GM10847 (cell line): ENCODE data around the gene VCX3B.
"Not testable (repeated sequence)": the region's sequence is repeated elsewhere in the genome, so short reads cannot be mapped to it uniquely, and the experiment has no call there.

Experiments used
- POLR2A ChIP-seq: IDR thresholded peaks from 2 replicates; pipeline ENCODE4 v1.6.1; 2011; ENCODE audit not compliant: insufficient read length; ENCODE audit errors: extremely low read depth

Gene VCX3B

DNA sequence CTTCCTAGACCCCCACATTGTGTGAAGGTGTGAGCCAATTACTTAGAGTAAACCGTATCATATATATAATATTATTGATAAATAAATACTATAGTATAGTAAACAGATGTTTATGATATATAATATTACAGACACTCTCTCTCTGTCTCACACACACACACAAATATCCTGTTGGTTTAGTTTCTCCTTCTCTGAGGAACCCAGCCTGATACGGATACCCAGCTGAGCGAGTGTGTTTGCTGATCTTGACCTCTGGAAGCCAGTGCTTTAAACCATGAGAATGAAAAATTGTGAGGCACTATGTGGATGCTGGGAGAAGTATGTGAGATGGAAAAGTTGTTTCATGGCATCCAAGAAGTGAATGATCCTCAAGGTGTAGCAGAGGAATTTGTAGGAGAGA, at the start of gene VCX3B:
VCX3B (plus strand) TSS at position 301 of the 400 bp plus-strand sequence. CDS start 621 bp downstream, outside the sequence.
- TF ChIP-seq POLR2A: not testable (repeated sequence)

- no peak for TF ChIP-seq POLR2A
Measured at GRCh38 chrX:8418301-8418700, 46.3 kb upstream of the VCX3B start.

DNA sequence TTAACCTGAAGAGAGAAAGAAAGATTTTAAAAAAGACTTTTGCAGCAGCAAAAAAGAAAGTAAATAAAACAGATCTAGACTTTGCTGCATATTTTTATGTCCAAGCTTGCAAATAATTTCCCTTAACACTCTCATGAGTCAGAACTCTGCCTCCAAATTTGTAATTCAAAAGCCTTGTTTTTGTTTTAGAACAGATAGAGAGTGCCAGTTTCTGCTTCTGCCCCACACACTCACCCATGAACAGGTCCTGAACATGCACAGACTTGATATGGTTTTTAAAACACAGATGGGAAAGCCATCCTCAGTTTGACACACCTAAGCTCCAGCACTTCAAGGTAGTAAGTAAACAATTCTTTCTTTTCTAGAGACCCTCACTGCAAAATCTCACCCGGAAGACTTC, 39.7 kb upstream of the VCX3B start:
- no peak for TF ChIP-seq POLR2A

GRCh38 chrX:8429692-8430249, 34.9 kb upstream of the VCX3B start:
- no peak for TF ChIP-seq POLR2A

DNA sequence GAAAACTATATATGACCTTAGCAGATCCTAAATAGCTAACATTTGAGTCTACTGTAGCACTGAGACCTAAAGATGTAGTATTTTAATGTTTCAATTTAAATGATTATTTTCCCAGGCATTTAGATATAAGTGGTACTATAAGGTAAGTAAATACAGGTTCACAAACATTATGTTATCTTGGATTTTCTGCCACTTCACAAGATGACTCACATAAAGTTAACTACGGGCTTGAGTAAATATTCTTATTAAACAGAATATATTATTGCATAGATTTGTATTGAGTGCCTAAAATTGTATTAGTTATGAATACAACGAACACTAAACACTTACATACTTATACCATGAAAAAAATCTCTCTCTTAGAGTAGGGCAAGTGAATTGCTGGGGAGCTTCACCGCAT, 34.2 kb upstream of the VCX3B start:
- TF ChIP-seq POLR2A: no peak

- no peak for TF ChIP-seq POLR2A
Measured at GRCh38 chrX:8432396-8432795, 32.2 kb upstream of the VCX3B start.

DNA sequence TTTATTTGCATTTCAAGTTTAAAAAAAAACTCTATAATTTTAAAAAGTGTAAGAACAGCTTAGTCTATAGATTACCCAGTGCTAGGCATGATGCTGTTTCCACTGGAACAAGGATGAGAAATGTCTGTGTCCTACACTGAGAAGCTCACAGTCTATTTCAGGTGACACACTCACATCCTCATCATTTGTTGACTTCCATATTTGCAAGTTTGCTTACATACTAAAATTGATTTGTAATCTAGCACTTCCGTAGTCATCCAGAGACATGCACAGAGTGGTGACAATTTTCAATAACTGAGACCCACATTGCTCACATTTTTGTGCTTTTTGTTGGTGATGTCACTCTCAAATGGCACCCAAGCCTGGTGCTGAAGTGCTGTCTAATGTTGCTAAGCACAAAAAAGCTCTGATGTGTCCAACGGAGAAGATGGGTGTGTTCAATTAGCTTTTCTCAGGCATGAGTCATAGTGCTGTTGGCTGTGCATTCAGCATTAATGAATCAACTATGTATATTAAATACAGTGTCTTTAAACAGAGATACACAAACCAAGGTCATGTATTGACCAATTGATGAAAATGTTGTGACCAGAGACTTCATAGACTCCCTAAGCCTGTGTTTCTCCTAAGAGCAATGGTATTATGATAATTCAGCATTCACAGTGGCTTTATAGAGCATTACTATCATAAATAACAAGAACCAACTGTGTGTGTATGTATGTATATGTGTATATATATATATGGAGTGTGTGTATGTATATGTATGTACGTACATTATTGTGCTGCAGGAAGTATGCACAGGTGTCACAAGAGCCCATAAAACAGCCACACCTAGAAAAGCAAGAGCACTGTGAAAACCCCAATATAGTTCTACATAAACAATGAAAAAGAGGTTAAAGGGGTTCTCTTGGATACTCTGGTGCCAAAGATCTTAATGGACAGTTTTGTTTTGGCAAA, 31.2 kb upstream of the VCX3B start:
- no peak for TF ChIP-seq POLR2A

- no peak for TF ChIP-seq POLR2A
Measured at GRCh38 chrX:8447368-8447767, 17.3 kb upstream of the VCX3B start.

DNA sequence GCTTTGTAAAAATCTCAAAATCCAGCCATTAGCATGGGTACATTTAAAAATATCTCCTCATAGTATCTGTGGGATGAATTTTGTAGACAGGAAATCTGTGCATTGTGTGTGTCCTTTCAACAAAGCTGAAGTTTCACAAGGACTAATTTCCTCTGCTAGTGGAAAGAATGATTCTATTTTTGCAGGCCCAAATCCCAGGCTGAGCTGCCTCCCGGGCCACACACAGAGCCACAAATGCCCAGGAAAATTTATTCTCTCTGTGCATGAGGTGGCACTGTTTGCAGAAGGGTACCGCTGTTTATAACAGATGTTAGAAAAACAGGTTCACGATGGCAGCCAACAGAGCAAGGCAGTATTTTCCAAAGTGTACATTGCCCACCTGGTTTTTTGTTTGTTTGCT, 11.0 kb upstream of the VCX3B start:
- TF ChIP-seq POLR2A: no peak

GRCh38 chrX:8455557-8455956, 9.1 kb upstream of the VCX3B start:
- no peak for TF ChIP-seq POLR2A

GRCh38 chrX:8462488-8462887, 2.1 kb upstream of the VCX3B start:
- TF ChIP-seq POLR2A: no peak

DNA sequence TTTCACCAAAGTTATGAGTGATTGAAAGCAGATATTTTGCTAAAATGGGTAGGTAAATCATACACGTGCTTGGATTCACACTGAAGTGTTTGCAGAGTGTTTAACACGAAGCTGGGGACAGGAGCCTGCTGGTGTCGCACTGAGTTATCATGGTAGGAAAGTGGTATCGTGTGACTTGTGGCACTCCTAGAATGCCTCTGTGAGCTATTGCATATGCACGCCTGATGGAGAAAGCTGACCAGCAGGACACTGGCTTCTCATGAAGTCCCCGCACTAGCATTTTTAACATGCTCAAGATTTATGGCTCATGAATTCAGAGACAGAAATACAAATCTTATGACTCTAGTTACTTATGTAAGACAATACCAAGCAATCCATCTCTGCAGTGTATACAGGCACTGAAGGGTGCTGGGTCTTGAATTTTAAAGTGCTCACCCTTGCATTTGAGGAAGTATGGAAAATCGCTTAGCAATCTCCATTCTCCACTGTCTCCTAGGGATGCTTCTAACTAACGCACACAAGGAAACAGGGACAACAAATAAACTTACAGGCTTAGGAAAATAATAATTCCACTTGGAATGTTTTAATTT, 19.8 kb downstream of the VCX3B start:
- no peak for TF ChIP-seq POLR2A

GRCh38 chrX:8500203-8500602, 35.6 kb downstream of the VCX3B start:
- no peak for TF ChIP-seq POLR2A

DNA sequence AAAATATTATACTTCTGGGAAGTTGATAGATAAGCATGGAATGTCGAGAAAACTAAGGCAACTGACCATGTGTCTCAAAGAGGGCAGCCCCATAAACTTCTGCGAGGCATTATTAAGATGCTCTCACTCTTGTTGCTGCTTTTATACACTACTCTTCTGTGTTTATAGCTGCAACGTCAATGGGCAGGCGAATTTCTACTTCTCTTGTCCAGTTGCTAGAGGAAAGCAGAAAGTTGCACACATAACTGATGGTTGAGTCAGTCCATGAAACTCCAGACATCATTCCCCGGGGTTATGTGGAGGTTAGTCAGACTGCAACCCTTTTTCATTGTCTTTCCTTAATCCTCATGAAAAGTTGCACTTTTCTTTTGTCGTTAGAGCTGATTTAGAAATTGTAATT, 39.8 kb downstream of the VCX3B start:
- no peak for TF ChIP-seq POLR2A
